Subcutaneous adipose tissue (tissue), 4 donors: ENCODE data around the gene ITGA5. TPM values are rescaled to one million over a fixed set of nuclear protein-coding genes. Genes with fewer than 3 reads are reported as not detected.

Experiments
- CTCF ChIP-seq: fragments of 450-650 bp; IDR thresholded peaks from one replicate; pipeline ENCODE4 v1.5.1; 2016; ENCODE audit warnings: low read depth, mild to moderate bottlenecking, control low read depth, antibody characterized with exemption, moderate library complexity
- total RNA-seq, 4 donors: library from RNA; depleted of rRNA; stranded (reverse); fragments of >200 nt; gene quantifications; one replicate each; pipeline ENCODE4 v1.1.0, GENCODE V29; 2016

ITGA5 gene
- total RNA-seq, 4 donors from 2014 or later, result 81.5 to 150 (median 109) TPM

DNA sequence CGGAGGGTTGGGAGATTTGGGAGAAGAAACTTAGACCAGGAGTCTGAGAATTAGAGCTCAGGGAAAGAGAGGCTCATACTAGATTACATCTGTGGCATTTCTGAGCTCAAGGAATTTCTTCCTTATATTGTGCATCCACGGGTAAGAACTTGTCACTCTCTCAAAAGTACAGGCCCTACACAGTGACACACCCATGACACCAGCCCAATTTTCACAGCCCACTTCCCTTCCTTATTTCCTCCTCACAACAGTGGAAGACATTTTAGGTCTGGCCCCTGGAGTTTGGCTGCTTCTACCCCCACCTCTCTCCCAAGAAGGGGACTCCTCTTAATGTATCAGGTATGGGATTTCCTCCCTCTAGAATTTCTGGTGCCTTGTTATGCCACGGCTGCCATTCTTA is 25.3 kb downstream of the ITGA5 start:
- TF ChIP-seq CTCF, result no peak

GRCh38 chr12:54393207-54393609 is 25.9 kb downstream of the ITGA5 start:
- TF ChIP-seq CTCF, result no peak

DNA sequence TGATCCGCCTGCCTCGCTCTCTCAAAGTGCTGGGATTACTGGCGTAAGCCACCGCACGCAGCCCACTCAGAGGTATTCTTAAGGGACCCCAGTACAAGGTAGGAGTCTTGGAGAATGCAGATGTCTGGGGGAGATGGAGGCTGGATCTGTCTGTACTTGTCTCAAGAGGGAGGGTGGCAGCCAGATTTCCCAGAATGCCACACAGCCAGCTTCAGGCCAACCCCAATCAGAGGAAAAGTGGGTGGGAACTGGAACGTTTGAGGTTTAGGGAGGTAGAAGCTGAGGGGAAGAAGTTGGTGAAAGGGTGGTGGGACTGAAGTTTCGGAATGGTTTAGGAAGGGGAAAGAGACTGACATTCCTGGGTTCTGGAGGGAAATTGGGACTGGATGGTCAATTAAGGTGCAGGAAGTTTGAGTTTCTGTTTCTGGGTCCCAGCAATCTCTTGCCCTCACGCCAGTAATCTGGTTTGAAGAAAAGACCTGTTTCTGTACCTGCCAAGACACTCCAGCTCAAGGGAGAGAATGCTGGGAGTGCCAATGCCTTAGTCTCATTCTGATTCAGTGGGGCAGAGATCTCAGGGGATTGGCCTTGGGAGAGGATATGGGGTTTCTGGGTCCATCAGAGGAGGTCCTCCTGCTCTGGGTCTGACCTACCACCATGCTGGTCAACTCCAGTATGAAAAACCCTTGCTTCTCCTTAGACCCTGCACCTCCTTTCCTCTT is 26.4 kb downstream of the ITGA5 start:
- no peak for TF ChIP-seq CTCF

- TF ChIP-seq CTCF, result no peak
Measured at GRCh38 chr12:54390668-54391551, 28.2 kb downstream of the ITGA5 start.

GRCh38 chr12:54390176-54390667 is 28.8 kb downstream of the ITGA5 start:
- no peak for TF ChIP-seq CTCF

DNA sequence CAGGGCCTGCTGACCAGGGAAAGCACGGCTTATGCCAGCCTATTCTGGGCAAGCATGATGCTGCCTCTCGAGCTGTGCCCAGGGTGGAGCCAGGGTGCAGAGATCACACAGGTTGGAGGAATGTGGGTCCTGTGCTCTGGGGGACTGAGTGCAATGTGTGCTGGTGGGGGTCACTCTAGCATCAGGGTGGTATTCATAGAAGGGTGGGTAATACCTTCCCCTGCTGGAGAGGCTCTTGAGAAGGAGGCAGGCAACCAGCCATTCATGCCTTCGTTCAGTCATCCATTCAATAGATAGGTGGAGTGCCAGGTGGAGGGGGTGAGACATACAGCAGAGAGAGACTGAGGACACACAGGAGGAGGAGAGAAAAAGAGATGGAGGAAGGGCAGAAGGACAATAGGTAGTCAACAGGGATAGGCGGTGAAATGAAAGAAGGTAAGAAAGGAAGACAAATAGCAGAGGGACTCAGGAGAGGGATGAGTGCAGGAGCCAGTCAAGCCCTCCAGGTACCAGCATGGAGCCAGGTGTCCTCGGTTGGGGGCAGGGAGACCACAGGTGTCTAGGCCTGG is 29.4 kb downstream of the ITGA5 start:
- TF ChIP-seq CTCF, result no peak

DNA sequence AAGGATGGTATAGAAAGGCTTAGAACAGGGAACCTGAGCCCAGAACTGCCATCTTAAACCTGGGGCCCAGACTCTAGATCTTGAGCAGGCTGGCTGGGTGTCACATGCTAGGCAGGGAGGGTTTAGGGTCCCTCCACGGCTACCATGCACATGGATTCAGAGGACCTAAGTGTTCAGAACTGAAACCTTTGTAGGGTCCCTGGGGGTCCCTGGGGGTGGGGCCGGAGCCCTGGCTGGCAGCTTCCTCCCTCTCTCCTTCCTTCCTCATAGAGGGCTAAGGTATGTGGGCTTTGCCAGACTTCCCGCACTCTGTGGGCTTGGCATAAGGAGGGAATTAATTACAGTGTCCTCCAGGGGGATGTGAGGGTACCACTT is 29.9 kb downstream of the ITGA5 start:
- TF ChIP-seq CTCF, result no peak
